Kidney capillary endothelial cell (primary cell): ENCODE data around the gene P3H2.

Experiments used
- DNase-seq: peaks from one replicate; pipeline ENCODE4 v3.0.0-alpha.2; 2018; ENCODE audit warnings: low spot score

Gene P3H2

DNA sequence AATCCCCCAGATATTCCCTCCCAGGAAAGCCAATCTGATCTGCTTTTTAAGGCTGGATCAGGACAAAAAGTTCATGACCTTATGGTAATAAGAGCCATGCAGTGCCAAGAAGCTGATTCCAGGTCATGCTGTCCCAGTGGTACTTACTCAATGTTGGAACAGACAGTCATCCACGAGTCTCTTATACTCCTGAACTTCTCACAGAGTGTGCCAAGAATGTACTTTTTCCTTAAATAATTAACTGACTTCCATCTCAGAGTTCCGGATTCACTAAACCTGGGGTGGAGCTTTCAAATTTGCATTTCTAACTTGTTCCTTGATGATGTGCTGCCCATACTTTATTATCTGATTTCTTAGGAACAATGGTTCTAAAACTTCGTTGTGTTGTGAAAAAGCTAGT, 3.4 kb upstream of the P3H2 start:
- no peak for DNase-seq

- no peak for DNase-seq
These were observed 1.6 kb upstream of the P3H2 start for GRCh38 chr3:190122198-190122771.

- DNase-seq = no peak
These were observed 686 bp upstream of the P3H2 start for GRCh38 chr3:190121383-190121782.

GRCh38 chr3:190121061-190121377, 322 bp upstream of the P3H2 start:
- no peak for DNase-seq

- DNase-seq = no peak
These were observed 1.0 kb downstream of the P3H2 start for GRCh38 chr3:190119461-190120268.

- DNase-seq = no peak
These were observed 2.3 kb downstream of the P3H2 start for GRCh38 chr3:190118438-190118837.

DNA sequence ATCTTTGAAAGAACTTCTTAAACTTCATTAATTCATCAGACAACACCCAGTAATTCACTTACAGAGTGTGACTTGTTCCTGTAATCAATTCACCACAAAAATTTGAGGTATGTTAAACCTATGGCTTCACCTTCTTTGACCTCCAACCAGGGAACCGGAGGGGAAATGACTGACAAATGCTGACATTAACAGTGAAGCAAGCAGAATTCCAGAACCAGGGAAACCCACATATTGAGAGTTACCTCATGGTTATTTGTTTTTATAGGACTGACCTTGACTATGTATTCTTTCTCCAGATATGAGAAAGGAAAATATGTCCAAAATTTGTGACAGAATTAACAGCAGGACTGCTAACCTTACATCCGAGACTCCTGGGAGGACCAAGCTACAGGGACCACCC, 2.7 kb downstream of the P3H2 start:
- DNase-seq = no peak

DNA sequence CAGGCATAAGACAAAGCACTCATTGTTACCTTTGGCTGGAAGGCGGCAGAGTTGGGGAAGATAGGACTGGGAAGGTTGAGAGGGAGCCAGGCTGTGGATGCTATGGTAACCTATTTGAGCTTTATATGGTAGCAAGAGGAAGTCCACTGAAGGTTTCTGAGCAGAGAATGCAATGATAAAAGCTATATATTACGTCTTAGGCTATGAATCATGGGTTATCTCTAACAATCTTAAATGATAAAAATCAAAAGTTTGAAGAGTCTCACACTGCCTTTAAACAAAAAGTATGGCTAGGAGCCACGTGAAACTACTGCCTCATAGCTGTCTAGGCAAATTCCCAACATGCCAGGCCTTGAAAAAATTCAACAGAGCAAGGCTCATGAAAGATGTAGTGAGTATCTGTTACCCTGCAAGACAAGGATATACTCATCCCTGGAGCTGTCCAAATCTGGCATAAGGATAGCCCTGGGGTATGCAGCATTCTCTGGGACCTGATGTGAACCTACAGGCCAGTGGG, 4.1 kb downstream of the P3H2 start:
- DNase-seq = no peak

DNA sequence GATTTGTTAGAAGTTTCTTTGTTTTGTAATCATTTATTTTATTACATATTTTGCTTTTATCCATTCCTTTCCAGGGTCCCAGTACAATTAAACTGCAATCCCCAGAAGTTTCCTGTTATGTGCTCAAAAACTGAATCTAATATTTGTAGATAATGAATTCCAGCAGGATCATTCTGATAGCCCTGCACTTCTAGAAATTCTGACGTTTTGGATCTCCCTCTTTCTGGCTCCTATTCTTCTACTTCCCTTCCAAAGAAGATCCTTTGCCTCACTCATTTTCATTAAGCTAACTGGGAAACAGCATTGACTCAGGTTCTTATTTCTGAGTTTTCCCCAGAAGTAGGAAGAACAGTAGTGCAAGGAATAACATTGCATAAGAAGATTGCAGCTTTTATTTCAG, 9.9 kb downstream of the P3H2 start:
- DNase-seq = no peak

- DNase-seq = no peak
These were observed 11.3 kb downstream of the P3H2 start for GRCh38 chr3:190109441-190109840.

GRCh38 chr3:190108804-190109203, 11.9 kb downstream of the P3H2 start:
- peak; percentile 18 for DNase-seq

DNA sequence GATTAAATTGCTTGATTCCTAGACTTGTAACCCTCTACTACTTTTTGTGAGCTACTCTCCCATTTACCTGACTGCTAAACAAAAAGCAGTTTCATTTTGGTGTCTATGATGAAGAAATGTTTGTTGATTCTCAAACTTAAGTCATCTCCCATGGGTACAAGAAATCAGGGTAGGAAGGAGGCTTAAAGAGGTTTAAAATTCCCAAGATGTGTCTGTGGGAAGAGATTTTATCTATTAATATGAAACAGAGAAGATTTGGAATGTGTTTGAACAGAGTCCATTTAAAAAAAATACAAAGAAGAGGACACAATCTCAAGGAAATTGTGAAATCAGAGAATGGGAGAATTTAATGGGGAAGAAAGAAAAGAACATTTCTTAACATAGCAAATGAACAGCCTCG, 14.8 kb downstream of the P3H2 start:
- no peak for DNase-seq

DNA sequence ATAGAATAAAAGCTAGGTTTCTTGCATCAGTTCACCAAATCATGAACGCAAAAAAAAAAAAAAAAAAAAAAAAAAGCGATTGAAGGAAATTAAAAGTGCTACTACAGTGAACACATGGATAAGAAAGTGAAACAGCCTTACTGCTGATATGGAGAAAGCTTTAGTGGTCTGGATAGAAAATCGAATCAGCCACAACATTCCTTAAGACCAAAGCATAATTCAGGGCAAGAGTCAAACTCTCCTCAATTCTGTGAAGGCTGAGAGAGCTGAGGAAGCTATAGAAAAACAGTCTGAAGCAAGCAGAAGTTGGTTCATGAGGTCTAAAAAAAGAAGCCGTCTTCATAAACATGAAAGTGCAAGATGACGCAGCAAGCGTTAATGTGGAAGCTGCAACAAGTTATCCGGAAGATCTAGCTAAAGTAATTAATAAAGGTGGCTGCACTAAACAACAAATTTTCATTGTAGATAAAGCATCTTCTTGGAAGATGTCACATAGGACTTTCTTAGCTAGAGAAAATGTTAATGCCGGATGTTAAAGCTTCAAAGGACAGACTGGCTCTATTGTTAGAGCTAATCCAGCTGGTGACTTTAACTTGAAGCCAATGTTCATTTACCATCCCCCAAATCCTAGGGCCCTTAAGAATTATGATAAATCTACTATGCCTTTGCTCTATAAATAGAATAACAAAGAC, 19.2 kb downstream of the P3H2 start:
- peak; percentile 57 for DNase-seq

GRCh38 chr3:190099099-190099498, 21.6 kb downstream of the P3H2 start:
- no peak for DNase-seq

GRCh38 chr3:190097617-190098016, 23.1 kb downstream of the P3H2 start:
- no peak for DNase-seq

DNA sequence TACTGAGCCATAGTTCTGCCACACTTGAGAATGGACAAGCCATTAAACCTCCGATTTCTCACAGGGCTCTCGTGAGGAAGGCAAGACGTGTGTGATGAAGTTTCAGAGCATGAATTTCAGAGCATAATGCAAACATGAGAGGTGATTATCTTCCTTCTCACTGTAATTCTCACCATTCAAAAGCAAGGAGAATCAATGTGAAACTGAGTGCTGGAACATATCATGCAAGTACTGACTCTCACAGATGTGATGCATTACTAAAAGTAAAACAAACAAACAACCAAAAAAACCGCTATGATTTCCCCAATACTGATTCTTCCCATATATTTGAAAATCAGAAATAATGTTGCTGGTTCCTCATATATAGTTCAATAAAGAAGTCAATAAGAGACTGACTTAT, 23.7 kb downstream of the P3H2 start:
- no peak for DNase-seq

DNA sequence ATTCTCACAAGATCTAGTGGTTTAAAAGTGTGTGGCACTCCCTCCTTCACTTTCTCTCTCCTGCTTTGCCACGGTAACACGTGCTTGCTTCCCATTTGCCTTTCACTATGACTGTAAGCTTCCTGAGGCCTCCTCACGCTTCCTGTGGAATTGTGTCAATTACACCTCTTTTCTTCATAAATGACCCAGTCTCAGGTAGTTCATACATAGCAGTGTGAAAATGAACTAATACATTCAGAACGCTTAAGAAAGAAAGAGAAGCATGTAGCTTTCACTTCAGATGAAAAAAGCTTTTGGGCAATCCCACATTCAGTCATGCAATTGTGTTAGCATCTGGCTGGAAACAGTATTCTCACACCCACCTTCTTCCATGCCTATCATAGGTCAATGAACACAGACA, 24.4 kb downstream of the P3H2 start:
- DNase-seq = no peak

- peak; percentile 50 for DNase-seq
These were observed 26.5 kb downstream of the P3H2 start for GRCh38 chr3:190094160-190094718.

DNA sequence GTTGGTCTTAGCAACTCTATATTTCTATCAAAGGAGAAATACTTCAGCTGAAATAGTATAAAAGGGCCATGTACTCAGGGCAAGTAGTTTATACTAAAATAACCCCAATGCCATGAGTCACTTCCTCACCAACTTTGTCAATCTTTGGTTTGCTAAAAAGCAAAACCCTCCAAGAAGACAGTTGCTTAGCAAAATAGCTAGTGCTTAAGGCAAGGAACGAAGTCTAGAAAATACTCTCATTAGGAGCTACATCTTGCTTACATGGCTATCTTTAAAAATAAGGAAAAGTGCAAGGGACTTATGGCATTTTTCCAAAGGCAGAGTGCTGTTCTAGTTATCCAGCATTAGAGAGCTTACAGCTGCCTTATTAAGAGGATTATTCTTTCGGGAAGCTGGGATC, 28.4 kb downstream of the P3H2 start:
- peak; percentile 53 for DNase-seq

DNA sequence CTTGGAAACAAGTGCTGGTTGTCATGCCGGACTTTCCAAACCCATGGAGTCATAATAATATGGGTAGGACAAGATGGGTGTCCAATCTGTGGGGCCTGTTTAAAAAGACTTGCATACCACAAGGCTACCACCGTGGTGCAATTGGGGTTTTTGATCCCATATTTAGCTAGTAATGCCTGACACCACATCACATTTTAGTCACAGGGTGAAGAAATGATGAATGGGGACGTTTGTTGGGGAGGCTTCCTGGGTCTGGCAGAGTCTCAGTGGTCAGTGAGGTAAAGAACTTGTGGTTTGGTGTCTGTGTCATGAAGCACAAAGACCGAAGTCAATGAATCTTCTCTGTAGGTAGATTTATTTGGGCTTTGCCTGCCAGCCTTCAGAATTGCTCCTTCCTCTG, 31.0 kb downstream of the P3H2 start:
- no peak for DNase-seq

GRCh38 chr3:190088890-190089289, 31.8 kb downstream of the P3H2 start:
- DNase-seq = no peak

DNA sequence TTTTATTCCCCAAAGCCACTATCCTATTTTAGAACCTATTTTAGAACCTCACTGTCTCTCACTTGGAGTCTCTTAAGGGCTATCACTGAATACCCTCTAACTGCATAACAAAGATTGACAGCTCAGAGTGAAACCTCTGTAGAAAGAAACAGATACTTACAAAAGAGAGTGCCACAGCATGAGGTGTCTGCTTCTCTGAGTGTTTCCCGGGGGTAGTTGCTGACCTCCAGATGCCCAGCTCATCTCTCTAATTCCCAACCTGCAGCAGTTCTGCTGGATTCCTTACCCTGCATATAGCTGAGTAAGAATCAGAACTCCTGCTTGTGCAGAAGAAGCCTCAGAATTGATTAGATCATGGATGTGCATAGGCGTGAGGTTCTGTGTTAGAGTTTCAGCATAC, 34.5 kb downstream of the P3H2 start:
- no peak for DNase-seq

DNA sequence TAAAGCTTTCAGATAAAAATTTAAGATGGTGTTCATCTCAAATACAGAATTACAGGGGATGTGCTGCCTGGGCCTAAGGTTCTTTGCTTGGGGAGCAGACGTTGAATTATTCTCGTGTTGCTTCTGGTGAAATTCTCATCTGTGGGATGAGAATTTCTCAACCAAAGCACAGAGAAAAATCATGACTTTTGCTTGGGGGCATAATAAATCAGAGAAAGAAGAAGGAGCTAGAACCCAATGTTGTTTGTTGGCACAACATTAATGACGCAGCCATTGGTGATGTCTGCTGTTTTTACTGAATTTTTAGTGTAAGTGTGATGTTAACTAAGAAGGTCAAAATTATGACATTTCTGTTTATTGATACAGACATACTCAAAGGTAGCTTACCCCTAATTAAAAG, 35.7 kb downstream of the P3H2 start:
- DNase-seq = no peak
